Measurements from ENCODE around the gene NCBP2.

DNA sequence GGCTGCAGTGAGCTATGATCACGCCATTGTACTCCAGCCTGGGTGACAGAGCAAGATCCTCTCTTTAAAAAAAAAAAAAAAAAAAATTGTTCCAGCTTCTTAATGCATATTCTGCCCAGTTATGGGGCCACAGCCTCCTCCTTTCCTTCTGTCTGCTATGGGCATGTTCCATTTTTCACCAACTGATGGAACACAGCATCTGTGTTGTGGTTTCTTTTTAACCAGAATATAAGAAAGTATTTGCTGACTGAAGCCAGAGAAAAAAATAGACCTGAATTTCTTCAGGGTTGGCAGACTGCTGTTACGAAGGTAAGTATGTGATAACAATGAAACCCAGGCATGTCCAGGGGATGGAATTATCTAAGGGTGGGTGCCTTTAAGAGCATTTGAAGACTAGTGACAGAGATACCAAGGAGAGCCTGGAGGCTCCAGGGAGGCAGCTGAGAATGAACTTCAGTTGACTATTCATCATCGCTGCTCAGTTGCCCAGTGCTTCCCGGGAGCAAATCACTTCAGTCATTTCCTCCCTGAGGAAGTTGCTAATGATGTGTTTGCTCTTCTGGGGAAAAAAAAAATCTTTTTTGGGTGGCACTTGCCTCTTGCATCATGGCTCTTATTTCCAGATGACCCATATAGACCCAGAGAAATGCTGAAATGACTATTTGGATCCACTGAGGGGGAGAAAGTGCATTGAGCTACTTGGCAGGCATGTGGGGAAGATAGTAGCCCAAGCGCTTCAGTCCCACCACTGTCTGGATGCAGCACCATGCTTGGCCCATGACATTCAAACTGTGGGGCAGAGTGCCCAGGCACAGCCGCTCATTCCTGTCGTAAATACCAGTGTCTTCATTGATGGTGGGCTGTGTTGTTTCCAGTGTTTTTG lies 14.5 kb downstream of the NCBP2 start:
- TF ChIP-seq CEBPB (IDR thresholded peaks at IDR 0.05) (no peak), ZBTB7A (IDR thresholded peaks at IDR 0.05; ENCODE audit: low read depth) (no peak), FOXM1 (IDR thresholded peaks at IDR 0.05; ENCODE audit: borderline replicate concordance, low read depth) (no peak), NFIC (IDR thresholded peaks at IDR 0.05) (no peak), TCF12 (IDR thresholded peaks at IDR 0.05; ENCODE audit: low read depth) (no peak)
